Astrocyte (in vitro differentiated cells and primary cell): Measurements from ENCODE around the gene ORAI3. TPM values are rescaled to one million over a fixed set of nuclear protein-coding genes. Genes with fewer than 3 reads are reported as not detected.

Source experiments
- DNase-seq: peaks from one replicate; pipeline ENCODE4 v3.0.0-alpha.2; 2010; ENCODE audit warnings: low read depth
- FAIRE-seq: peaks from 2 replicates; lab custom pipeline; 2011; peaks lifted over from hg19 to GRCh38; lab: Jason Lieb, UNC
- H2AFZ ChIP-seq: 2 replicates; pipeline ENCODE4 v1.6.0; 2012; ENCODE audit warnings: low read depth, low read length, inconsistent platforms
- H3K27ac ChIP-seq: 2 replicates; pipeline ENCODE4 v1.5.1; 2011; ENCODE audit warnings: low read depth, low read length, inconsistent platforms
- H3K27me3 ChIP-seq: 2 replicates; pipeline ENCODE4 v1.6.0; 2011; ENCODE audit warnings: low read length, inconsistent platforms; ENCODE audit not compliant: insufficient read depth
- H3K36me3 ChIP-seq: 2 replicates; pipeline ENCODE4 v1.5.1; 2011; ENCODE audit warnings: low read length, inconsistent platforms; ENCODE audit not compliant: insufficient read depth
- H3K4me1 ChIP-seq: 2 replicates; pipeline ENCODE4 v1.5.1; 2011; ENCODE audit warnings: low read length, inconsistent platforms; ENCODE audit not compliant: insufficient read depth
- H3K4me2 ChIP-seq: 2 replicates; pipeline ENCODE4 v1.6.0; 2012; ENCODE audit warnings: low read length, inconsistent platforms
- H3K4me3 ChIP-seq: 2 replicates; pipeline ENCODE4 v1.5.1; 2011; ENCODE audit warnings: low read depth, mild to moderate bottlenecking, low read length, inconsistent platforms; ENCODE audit not compliant: insufficient read depth
- H3K79me2 ChIP-seq: 2 replicates; pipeline ENCODE4 v1.6.0; 2012; ENCODE audit warnings: mild to moderate bottlenecking, low read length, inconsistent platforms; ENCODE audit not compliant: insufficient read depth
- H3K9ac ChIP-seq: 2 replicates; pipeline ENCODE4 v1.6.0; 2012; ENCODE audit warnings: mild to moderate bottlenecking, low read length, inconsistent platforms
- H3K9me3 ChIP-seq: 2 replicates; pipeline ENCODE4 v1.5.1; 2012; ENCODE audit warnings: low read depth, mild to moderate bottlenecking, low read length, inconsistent platforms; ENCODE audit not compliant: insufficient read depth
- H4K20me1 ChIP-seq: 2 replicates; pipeline ENCODE4 v1.6.0; 2012; ENCODE audit warnings: low read length, inconsistent platforms; ENCODE audit not compliant: insufficient read depth
- H3K27ac Mint-ChIP-seq: one replicate; pipeline ENCODE4 v1.8.0; 2021; ENCODE audit warnings: mild to moderate bottlenecking, mixed read lengths; ENCODE audit not compliant: unreplicated experiment
- H3K27me3 Mint-ChIP-seq: one replicate; pipeline ENCODE4 v1.8.0; 2021; ENCODE audit warnings: low read depth, mixed read lengths; ENCODE audit not compliant: unreplicated experiment
- H3K36me3 Mint-ChIP-seq: one replicate; pipeline ENCODE4 v1.8.0; 2021; ENCODE audit warnings: low read depth, mixed read lengths; ENCODE audit not compliant: unreplicated experiment
- H3K4me1 Mint-ChIP-seq: one replicate; pipeline ENCODE4 v1.8.0; 2021; ENCODE audit warnings: low read depth, mixed read lengths; ENCODE audit not compliant: unreplicated experiment
- H3K4me3 Mint-ChIP-seq: one replicate; pipeline ENCODE4 v1.8.0; 2021; ENCODE audit warnings: mild to moderate bottlenecking, moderate library complexity, mixed read lengths; ENCODE audit not compliant: unreplicated experiment
- H3K9me3 Mint-ChIP-seq: one replicate; pipeline ENCODE4 v1.8.0; 2021; ENCODE audit warnings: mild to moderate bottlenecking, mixed read lengths; ENCODE audit not compliant: unreplicated experiment
- EZH2 ChIP-seq: IDR thresholded peaks from 2 replicates; pipeline ENCODE4 v1.6.1; 2012; ENCODE audit warnings: mild to moderate bottlenecking, low read length, inconsistent platforms; ENCODE audit not compliant: insufficient read depth
- total RNA-seq: library from RNA; stranded (reverse); gene quantifications from 2 replicates; pipeline ENCODE4 v1.2.1, GENCODE V29; 2021
- TF ChIP-seq, protein P1 (sequence below): IDR thresholded peaks from 2 replicates; pipeline ENCODE4 v1.5.1; 2011; ENCODE audit warnings: low read depth, mild to moderate bottlenecking, inconsistent platforms, low read length, moderate library complexity; ENCODE audit not compliant: insufficient read depth

ORAI3 gene
- total RNA-seq, 1 donor from 2014 or later = 21.1 TPM

DNA sequence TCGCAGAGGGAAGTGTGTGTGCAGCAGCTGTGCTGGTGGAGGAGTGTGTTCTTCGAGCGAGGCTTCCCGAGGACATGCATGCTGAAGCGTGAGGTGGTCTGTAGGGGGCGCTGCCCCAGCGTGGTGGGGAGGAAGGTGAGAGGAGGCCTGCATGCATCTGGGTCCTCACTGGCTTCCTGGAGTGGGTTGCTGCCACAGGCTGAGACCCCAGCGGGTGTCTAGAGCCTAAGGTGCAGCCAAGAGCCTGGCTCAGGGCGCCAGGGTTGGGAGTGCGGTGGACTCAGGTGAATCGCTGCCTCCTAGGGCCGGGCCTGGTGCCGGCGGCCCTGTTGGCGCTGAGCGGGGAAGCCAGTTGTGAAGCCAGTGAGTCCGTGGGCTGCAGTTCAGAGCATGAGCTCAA is 28.6 kb downstream of the ORAI3 start:
- FAIRE-seq (no peak), DNase-seq (no peak)
- Histone ChIP-seq H3K9ac (no peak overlapping the region), H3K79me2 (no peaks in the 10 kb centered on the region), H3K4me1 (no peaks in the 10 kb centered on the region), H3K27me3 (no peaks in the 10 kb centered on the region), H4K20me1 (peaks cover 41% of the 10 kb centered on the region), H3K4me3 (no peak overlapping the region), H3K9me3 (no peaks in the 10 kb centered on the region), H2AFZ (no peak overlapping the region), H3K4me2 (no peak overlapping the region), H3K36me3 (peaks cover 24% of the 10 kb centered on the region), H3K27ac (no peak overlapping the region)
- no peaks in the 10 kb centered on the region for H3K4me1 Mint-ChIP-seq
- TF ChIP-seq EZH2 = no peak
- TF ChIP-seq, protein P1, sequence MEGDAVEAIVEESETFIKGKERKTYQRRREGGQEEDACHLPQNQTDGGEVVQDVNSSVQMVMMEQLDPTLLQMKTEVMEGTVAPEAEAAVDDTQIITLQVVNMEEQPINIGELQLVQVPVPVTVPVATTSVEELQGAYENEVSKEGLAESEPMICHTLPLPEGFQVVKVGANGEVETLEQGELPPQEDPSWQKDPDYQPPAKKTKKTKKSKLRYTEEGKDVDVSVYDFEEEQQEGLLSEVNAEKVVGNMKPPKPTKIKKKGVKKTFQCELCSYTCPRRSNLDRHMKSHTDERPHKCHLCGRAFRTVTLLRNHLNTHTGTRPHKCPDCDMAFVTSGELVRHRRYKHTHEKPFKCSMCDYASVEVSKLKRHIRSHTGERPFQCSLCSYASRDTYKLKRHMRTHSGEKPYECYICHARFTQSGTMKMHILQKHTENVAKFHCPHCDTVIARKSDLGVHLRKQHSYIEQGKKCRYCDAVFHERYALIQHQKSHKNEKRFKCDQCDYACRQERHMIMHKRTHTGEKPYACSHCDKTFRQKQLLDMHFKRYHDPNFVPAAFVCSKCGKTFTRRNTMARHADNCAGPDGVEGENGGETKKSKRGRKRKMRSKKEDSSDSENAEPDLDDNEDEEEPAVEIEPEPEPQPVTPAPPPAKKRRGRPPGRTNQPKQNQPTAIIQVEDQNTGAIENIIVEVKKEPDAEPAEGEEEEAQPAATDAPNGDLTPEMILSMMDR = peak; percentile 25
- H3K27ac Mint-ChIP-seq = no peak overlapping the region
- no peaks in the 10 kb centered on the region for H3K27me3 Mint-ChIP-seq
- H3K36me3 Mint-ChIP-seq = peaks cover 26% of the 10 kb centered on the region
- no peak overlapping the region for H3K4me3 Mint-ChIP-seq
- H3K9me3 Mint-ChIP-seq = peaks cover 4% of the 10 kb centered on the region

DNA sequence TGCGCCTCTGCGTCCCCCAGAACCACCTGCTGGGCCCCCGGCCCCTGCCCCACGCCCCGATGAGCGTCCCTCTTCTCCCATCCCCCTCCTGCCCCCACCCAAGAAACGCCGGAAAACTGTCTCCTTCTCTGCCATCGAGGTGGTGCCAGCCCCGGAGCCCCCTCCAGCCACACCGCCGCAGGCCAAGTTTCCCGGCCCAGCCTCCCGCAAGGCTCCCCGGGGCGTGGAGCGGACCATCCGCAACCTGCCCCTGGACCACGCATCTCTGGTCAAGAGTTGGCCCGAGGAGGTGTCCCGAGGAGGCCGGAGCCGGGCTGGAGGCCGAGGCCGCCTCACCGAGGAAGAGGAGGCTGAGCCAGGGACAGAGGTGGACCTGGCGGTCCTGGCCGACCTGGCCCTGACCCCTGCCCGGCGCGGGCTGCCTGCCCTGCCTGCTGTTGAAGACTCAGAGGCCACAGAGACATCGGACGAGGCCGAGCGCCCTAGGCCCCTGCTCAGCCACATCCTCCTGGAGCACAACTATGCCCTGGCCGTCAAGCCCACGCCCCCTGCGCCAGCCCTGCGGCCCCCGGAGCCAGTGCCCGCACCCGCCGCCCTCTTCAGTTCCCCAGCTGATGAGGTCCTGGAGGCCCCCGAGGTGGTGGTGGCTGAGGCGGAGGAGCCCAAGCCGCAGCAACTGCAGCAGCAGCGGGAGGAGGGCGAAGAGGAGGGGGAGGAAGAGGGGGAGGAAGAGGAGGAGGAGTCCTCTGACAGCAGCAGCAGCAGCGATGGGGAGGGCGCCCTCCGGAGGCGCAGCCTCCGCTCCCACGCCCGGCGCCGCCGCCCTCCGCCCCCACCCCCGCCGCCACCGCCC is 30.5 kb downstream of the ORAI3 start:
- Mint-ChIP-seq H3K36me3 (peaks cover 18% of the 10 kb centered on the region), H3K27me3 (no peaks in the 10 kb centered on the region), H3K4me1 (no peaks in the 10 kb centered on the region), H3K27ac (no peak overlapping the region), H3K4me3 (no peak overlapping the region), H3K9me3 (peaks cover 4% of the 10 kb centered on the region)
- DNase-seq = no peak
- peaks cover 26% of the 10 kb centered on the region for H4K20me1 ChIP-seq
- H3K79me2 ChIP-seq = no peaks in the 10 kb centered on the region
- no peak overlapping the region for H2AFZ ChIP-seq
- H3K9ac ChIP-seq = no peak overlapping the region
- H3K27ac ChIP-seq = no peak overlapping the region
- no peaks in the 10 kb centered on the region for H3K27me3 ChIP-seq
- no peak for FAIRE-seq
- no peaks in the 10 kb centered on the region for H3K4me1 ChIP-seq
- H3K36me3 ChIP-seq = peaks cover 14% of the 10 kb centered on the region
- H3K9me3 ChIP-seq = no peaks in the 10 kb centered on the region
- no peak overlapping the region for H3K4me3 ChIP-seq
- TF ChIP-seq EZH2 = no peak
- TF ChIP-seq, protein P1 = no peak
- no peak overlapping the region for H3K4me2 ChIP-seq

DNA sequence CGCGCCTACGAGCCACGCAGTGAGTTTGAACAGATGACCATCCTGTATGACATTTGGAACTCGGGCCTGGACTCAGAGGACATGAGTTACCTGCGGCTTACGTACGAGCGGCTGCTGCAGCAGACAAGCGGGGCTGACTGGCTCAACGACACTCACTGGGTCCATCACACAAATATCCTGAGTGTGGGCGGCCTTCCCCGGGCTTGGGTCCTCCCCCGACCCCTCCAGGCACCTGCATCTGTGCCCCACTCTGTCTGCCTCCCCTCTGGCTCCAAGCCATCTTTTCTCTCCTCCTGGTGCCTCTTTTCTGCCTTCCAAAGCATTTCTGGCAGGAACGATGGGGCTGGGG is 31.1 kb downstream of the ORAI3 start:
- TF ChIP-seq, protein P1 = no peak
- TF ChIP-seq EZH2 = no peak
- H3K9me3 ChIP-seq = no peaks in the 10 kb centered on the region
- no peak for DNase-seq
- peaks cover 14% of the 10 kb centered on the region for H3K36me3 ChIP-seq
- no peaks in the 10 kb centered on the region for H3K79me2 ChIP-seq
- no peak for FAIRE-seq
- Mint-ChIP-seq H3K27me3 (no peaks in the 10 kb centered on the region), H3K27ac (no peak overlapping the region), H3K4me1 (no peaks in the 10 kb centered on the region), H3K4me3 (no peak overlapping the region), H3K9me3 (peaks cover 4% of the 10 kb centered on the region), H3K36me3 (peaks cover 17% of the 10 kb centered on the region)
- H3K27me3 ChIP-seq = no peaks in the 10 kb centered on the region
- no peak overlapping the region for H3K4me3 ChIP-seq
- no peak overlapping the region for H3K27ac ChIP-seq
- H4K20me1 ChIP-seq = peaks cover 29% of the 10 kb centered on the region
- H3K9ac ChIP-seq = no peak overlapping the region
- H3K4me1 ChIP-seq = no peaks in the 10 kb centered on the region
- H2AFZ ChIP-seq = no peak overlapping the region
- no peak overlapping the region for H3K4me2 ChIP-seq
